HepG2 (cell line): ENCODE data around the gene PSKH1. TPM values are rescaled to one million over a fixed set of nuclear protein-coding genes. Genes with fewer than 3 reads are reported as not detected.

Experiments
- ATF4 ChIP-seq, 2 experiments: fragments of 450-650 bp in 1 of 2; sonication (generic) in 1 of 2; formaldehyde crosslinking; IDR thresholded peaks; 2 replicates each; pipeline versions ENCODE4 v1.5.0 to v1.8.0; 2020 to 2022; ENCODE audit warnings: mild to moderate bottlenecking in 1 of 2, missing genetic modification reagents in 1 of 2
- BCL3 ChIP-seq: sonication (generic); formaldehyde crosslinking; IDR thresholded peaks from 2 replicates; pipeline ENCODE4 v1.5.1; 2020; ENCODE audit warnings: mild to moderate bottlenecking, missing genetic modification reagents, moderate library complexity
- IKZF1 ChIP-seq: fragments of 450-650 bp; IDR thresholded peaks from 2 replicates; pipeline ENCODE4 v1.7.1; 2016
- IKZF4 ChIP-seq: sonication (generic); formaldehyde crosslinking; IDR thresholded peaks from 2 replicates; pipeline ENCODE4 v1.5.1; 2020; ENCODE audit warnings: borderline replicate concordance, mild to moderate bottlenecking, low read depth, missing genetic modification reagents; ENCODE audit errors: not compliant biosample characterization
- MED1 ChIP-seq: sonication (generic); formaldehyde crosslinking; IDR thresholded peaks from 2 replicates; pipeline ENCODE4 v1.4.0; 2020; ENCODE audit warnings: missing genetic modification reagents
- MTA1 ChIP-seq: sonication (generic); formaldehyde crosslinking; IDR thresholded peaks from 2 replicates; pipeline ENCODE4 v1.4.0; 2020; ENCODE audit warnings: missing genetic modification reagents, mild to moderate bottlenecking, borderline replicate concordance
- NCOA5 ChIP-seq: sonication (generic); formaldehyde crosslinking; IDR thresholded peaks from 2 replicates; pipeline ENCODE4 v1.4.0; 2020; ENCODE audit warnings: missing genetic modification reagents
- ZBTB4 ChIP-seq: sonication (generic); formaldehyde crosslinking; IDR thresholded peaks from 2 replicates; pipeline ENCODE4 v1.4.0; 2020; ENCODE audit warnings: missing genetic modification reagents, mild to moderate bottlenecking, borderline replicate concordance
- ZIK1 ChIP-seq: sonication (generic); formaldehyde crosslinking; IDR thresholded peaks from 2 replicates; pipeline ENCODE4 v1.5.0; 2020; ENCODE audit warnings: mild to moderate bottlenecking, low read depth, missing genetic modification reagents, borderline replicate concordance
- ZNF142 ChIP-seq: sonication (generic); formaldehyde crosslinking; IDR thresholded peaks from 2 replicates; pipeline ENCODE4 v1.4.0; 2020; ENCODE audit warnings: missing genetic modification reagents
- ZXDC ChIP-seq: sonication (generic); formaldehyde crosslinking; IDR thresholded peaks from 2 replicates; pipeline ENCODE4 v1.5.0; 2020; ENCODE audit warnings: mild to moderate bottlenecking, missing genetic modification reagents
- polyA plus RNA-seq, 8 experiments: library from polyadenylated mRNA; depleted of rRNA in 3 of 8; stranded (reverse) in 7 of 8; unstranded in 1 of 8; fragments of >200 nt; fragmentation: Illumina TruSeq in 4 of 8; extraction: Trizol in 4 of 8; gene quantifications; 2 replicates each; pipeline versions ENCODE4 v1.2.1 to v1.2.3, GENCODE V29; 2011 to 2016; ENCODE audit warnings: low read depth in 4 of 8, missing spikeins in 1 of 8, mixed read lengths in 1 of 8; ENCODE audit not compliant: insufficient read depth in 1 of 8
- total RNA-seq, 5 experiments: library from RNA; depleted of rRNA; stranded (reverse); fragments of >200 nt; fragmentation: Illumina TruSeq; extraction: Trizol; gene quantifications; 2 replicates each; pipeline ENCODE4 v1.2.3, GENCODE V29; 2016; ENCODE audit warnings: low read depth in 1 of 5

PSKH1 gene
- total and polyA plus RNA-seq, 2 of the 13 experiments (the other 11 are each of a cell fraction or from before 2014, with no cell fraction given): 8.4 to 19.1 TPM

GRCh38 chr16:67846320-67847063 lies 46.6 kb upstream of the PSKH1 start, which contains the start of gene NUTF2 (continued):
- TF ChIP-seq ZXDC (CRISPR knock-in tag): no peak
- TF ChIP-seq BCL3: peak; percentile 81
- peak; percentile 11; the same call in 1 of the 2 replicates for TF ChIP-seq ZIK1 (CRISPR knock-in tag)
- TF ChIP-seq IKZF1: no peak
- TF ChIP-seq MED1: peak; percentile 86
- peak; percentile 83 for TF ChIP-seq MTA1 (CRISPR knock-in tag)
- no peak for TF ChIP-seq NCOA5 (CRISPR knock-in tag)
- peak; percentile 58 for TF ChIP-seq IKZF4 (CRISPR knock-in tag)
- no peak for TF ChIP-seq ATF4 (CRISPR knock-in tag; IDR thresholded peaks at IDR 0.05)
- TF ChIP-seq ZNF142: peak; percentile 64
- 0 out of 2 replicates have a peak, but pooled peaks have one; percentile 57 for TF ChIP-seq ZBTB4 (CRISPR knock-in tag)
